ENCODE data around the gene SELENOI. TPM values are rescaled to one million over a fixed set of nuclear protein-coding genes. Genes with fewer than 3 reads are reported as not detected.

The SELENOI gene
- total and polyA plus RNA-seq, 2 donors = 3.7 to 27.7 TPM

Other genes starting within 250 kb of the SELENOI start
- 2.0 TPM for gene GAREM2, start 173.1 kb upstream of the SELENOI start, total RNA-seq
- gene GAREM2, start 173.1 kb upstream of the SELENOI start, polyA plus RNA-seq = 4.0 TPM
- 122 TPM for gene HADHA, start 101.5 kb upstream of the SELENOI start, total RNA-seq
- gene HADHA, start 101.5 kb upstream of the SELENOI start, polyA plus RNA-seq = 107 TPM
- gene HADHB, start 101.2 kb upstream of the SELENOI start, total RNA-seq = 112 TPM
- gene HADHB, start 101.2 kb upstream of the SELENOI start, polyA plus RNA-seq = 105 TPM
- 0.37 TPM for gene ADGRF3, start 646 bp downstream of the SELENOI start, total RNA-seq
- 0.08 TPM for gene ADGRF3, start 646 bp downstream of the SELENOI start, polyA plus RNA-seq
- gene DRC1, start 55.8 kb downstream of the SELENOI start, total RNA-seq = 1.0 TPM
- not detected for gene DRC1, start 55.8 kb downstream of the SELENOI start, polyA plus RNA-seq
- 0.32 TPM for gene OTOF, start 132.0 kb downstream of the SELENOI start, total RNA-seq
- gene OTOF, start 132.0 kb downstream of the SELENOI start, polyA plus RNA-seq = 0.10 TPM

Measured in urinary bladder (tissue), 2 donors.